Fibroblast of lung (primary cell): ENCODE data around the gene ATP5F1D.

Source experiments
- EZH2 ChIP-seq: IDR thresholded peaks from 2 replicates; pipeline ENCODE4 v1.5.1; 2012; ENCODE audit warnings: low read length, control low read depth, mild to moderate bottlenecking; ENCODE audit errors: missing control alignments
- TF ChIP-seq, protein P1 (sequence below), 2 donors: IDR thresholded peaks in 1 of 2; conservative IDR thresholded peaks in 1 of 2; 1 replicate in 1 of 2; 2 replicates in 1 of 2; pipeline ENCODE4 v1.5.1; 2011 to 2012; ENCODE audit warnings: low read length in 2 of 2, control low read depth in 1 of 2, inconsistent platforms in 1 of 2, low read depth in 1 of 2, mild to moderate bottlenecking in 1 of 2

DNA sequence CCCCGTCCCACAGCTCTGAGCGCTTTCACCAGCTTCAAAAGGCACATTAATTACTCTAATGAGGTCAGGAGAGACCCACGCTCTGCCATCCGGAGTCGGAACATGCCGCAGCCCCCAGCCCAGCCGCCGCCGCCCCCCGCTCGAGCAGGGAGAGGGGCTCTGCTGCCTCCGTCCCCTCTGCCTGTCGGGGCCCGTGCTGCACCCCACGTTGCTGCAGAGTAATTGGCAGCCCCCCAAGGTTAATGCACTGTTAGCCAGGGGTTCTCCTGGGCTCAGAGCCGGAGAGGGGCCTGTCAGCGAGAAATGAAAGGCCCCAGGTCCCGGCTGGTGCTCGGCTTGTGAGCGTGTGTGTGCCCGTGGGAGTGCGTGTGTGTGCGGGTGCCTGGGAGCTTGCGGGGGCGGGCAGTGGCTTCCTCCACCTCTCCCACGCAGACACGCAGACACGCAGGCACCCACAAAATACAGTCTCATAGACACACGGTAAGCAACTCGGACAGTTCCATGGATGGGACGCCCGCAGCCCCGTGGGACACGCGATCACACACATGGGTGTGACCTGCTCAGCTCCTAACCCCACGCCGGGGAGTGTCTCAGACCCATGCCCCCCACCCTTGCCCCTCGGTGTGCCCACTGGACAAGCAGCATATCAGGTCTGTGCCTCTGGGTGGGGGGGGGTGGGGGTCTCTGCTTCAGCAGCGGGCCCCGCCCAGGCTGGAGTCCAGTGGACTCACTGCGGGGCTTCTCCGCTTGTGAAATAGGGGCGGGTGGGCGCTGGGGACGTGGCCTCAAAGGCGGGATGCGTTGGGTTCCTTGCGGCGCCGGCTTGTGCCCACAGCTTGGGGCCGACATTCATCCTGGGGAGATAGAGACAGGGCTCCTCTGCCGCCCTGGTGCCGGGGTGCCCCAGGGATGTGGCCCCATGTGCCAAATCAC, 39.4 kb downstream of the ATP5F1D start:
- TF ChIP-seq, protein P1, sequence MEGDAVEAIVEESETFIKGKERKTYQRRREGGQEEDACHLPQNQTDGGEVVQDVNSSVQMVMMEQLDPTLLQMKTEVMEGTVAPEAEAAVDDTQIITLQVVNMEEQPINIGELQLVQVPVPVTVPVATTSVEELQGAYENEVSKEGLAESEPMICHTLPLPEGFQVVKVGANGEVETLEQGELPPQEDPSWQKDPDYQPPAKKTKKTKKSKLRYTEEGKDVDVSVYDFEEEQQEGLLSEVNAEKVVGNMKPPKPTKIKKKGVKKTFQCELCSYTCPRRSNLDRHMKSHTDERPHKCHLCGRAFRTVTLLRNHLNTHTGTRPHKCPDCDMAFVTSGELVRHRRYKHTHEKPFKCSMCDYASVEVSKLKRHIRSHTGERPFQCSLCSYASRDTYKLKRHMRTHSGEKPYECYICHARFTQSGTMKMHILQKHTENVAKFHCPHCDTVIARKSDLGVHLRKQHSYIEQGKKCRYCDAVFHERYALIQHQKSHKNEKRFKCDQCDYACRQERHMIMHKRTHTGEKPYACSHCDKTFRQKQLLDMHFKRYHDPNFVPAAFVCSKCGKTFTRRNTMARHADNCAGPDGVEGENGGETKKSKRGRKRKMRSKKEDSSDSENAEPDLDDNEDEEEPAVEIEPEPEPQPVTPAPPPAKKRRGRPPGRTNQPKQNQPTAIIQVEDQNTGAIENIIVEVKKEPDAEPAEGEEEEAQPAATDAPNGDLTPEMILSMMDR (conservative IDR thresholded peaks at IDR 0.05 in 1 of 2, IDR thresholded peaks at IDR 0.05 in 1 of 2; ENCODE audit: low read depth in 1 of 2, low read length in 2 of 2): no peak
- no peak for TF ChIP-seq EZH2
